KMS-11 (cell line): Measurements from ENCODE around the gene TTC28.
"Not testable (repeated sequence)": the region's sequence is repeated elsewhere in the genome, so short reads cannot be mapped to it uniquely, and the experiment has no call there.

ENCODE experiments used
- H2AFZ ChIP-seq: fragments of 200-600 bp; sonication (generic); 2 replicates; pipeline ENCODE4 v1.6.1; 2016; ENCODE audit warnings: antibody characterized with exemption, mixed run types, low read depth
- H3K27ac ChIP-seq: fragments of 200-600 bp; sonication (generic); 2 replicates; pipeline ENCODE4 v1.6.1; 2016; ENCODE audit warnings: mild to moderate bottlenecking, mixed run types
- H3K27me3 ChIP-seq: fragments of 200-600 bp; sonication (generic); 2 replicates; pipeline ENCODE4 v1.6.1; 2017; ENCODE audit warnings: mild to moderate bottlenecking, low read depth, mixed run types, moderate library complexity; ENCODE audit not compliant: insufficient read depth
- H3K36me3 ChIP-seq: fragments of 200-600 bp; sonication (generic); 2 replicates; pipeline ENCODE4 v1.6.1; 2017; ENCODE audit warnings: mild to moderate bottlenecking, mixed run types; ENCODE audit not compliant: insufficient read depth
- H3K4me1 ChIP-seq: fragments of 200-600 bp; sonication (generic); 2 replicates; pipeline ENCODE4 v1.6.1; 2016; ENCODE audit warnings: mild to moderate bottlenecking, low read depth, mixed run types; ENCODE audit not compliant: poor library complexity, severe bottlenecking
- H3K4me2 ChIP-seq: fragments of 200-600 bp; sonication (generic); 2 replicates; pipeline ENCODE4 v1.7.0; 2016; ENCODE audit warnings: mild to moderate bottlenecking, mixed run types
- H3K4me3 ChIP-seq: fragments of 200-600 bp; sonication (generic); IDR thresholded peaks from 2 replicates; pipeline ENCODE4 v1.6.1; 2017; ENCODE audit warnings: low read depth, low read length, mixed read lengths; ENCODE audit not compliant: insufficient read depth
- H3K79me2 ChIP-seq: fragments of 200-600 bp; sonication (generic); 2 replicates; pipeline ENCODE4 v1.6.1; 2016; ENCODE audit warnings: low read depth, mixed run types; ENCODE audit not compliant: insufficient read depth
- H3K9ac ChIP-seq: fragments of 200-600 bp; sonication (generic); 2 replicates; pipeline ENCODE4 v1.6.1; 2016; ENCODE audit warnings: mild to moderate bottlenecking, mixed run types
- H4K20me1 ChIP-seq: fragments of 200-600 bp; sonication (generic); 2 replicates; pipeline ENCODE4 v1.6.1; 2016; ENCODE audit warnings: mild to moderate bottlenecking, mixed run types; ENCODE audit not compliant: insufficient read depth
- CTCF ChIP-seq: fragments of 200-600 bp; sonication (generic); conservative IDR thresholded peaks from 2 replicates; pipeline ENCODE4 v1.6.1; 2017; ENCODE audit warnings: low read depth, mild to moderate bottlenecking, antibody characterized with exemption, low read length, moderate library complexity, mixed read lengths

The TTC28 gene

GRCh38 chr22:28465841-28466240, 213.8 kb downstream of the TTC28 start:
- no peak overlapping the region for H2AFZ ChIP-seq
- no peaks in the 10 kb centered on the region for H3K36me3 ChIP-seq
- H3K27me3 ChIP-seq: no peaks in the 10 kb centered on the region
- H3K4me2 ChIP-seq: no peak overlapping the region
- TF ChIP-seq CTCF: no peak
- no peak overlapping the region for H3K27ac ChIP-seq
- H3K4me1 ChIP-seq: no peaks in the 10 kb centered on the region
- no peaks in the 10 kb centered on the region for H3K79me2 ChIP-seq
- no peak overlapping the region for H3K9ac ChIP-seq
- H4K20me1 ChIP-seq: no peaks in the 10 kb centered on the region
- H3K4me3 ChIP-seq: no peak overlapping the region

- Histone ChIP-seq H2AFZ (no peak overlapping the region), H3K4me2 (no peak overlapping the region), H3K4me1 (no peaks in the 10 kb centered on the region), H4K20me1 (no peaks in the 10 kb centered on the region), H3K4me3 (no peak overlapping the region), H3K9ac (no peak overlapping the region), H3K36me3 (no peaks in the 10 kb centered on the region), H3K79me2 (no peaks in the 10 kb centered on the region), H3K27me3 (no peaks in the 10 kb centered on the region), H3K27ac (no peak overlapping the region)
- TF ChIP-seq CTCF: no peak
Observed at GRCh38 chr22:28464127-28464526, 215.5 kb downstream of the TTC28 start.

- H3K4me2 ChIP-seq, H3K4me1 ChIP-seq, H3K79me2 ChIP-seq, H3K36me3 ChIP-seq, H3K27ac ChIP-seq, H3K9ac ChIP-seq, H4K20me1 ChIP-seq, H3K27me3 ChIP-seq, H2AFZ ChIP-seq, H3K4me3 ChIP-seq: not testable (repeated sequence)
Observed at GRCh38 chr22:28463408-28463807, 216.2 kb downstream of the TTC28 start.

- H4K20me1 ChIP-seq: no peaks in the 10 kb centered on the region
- no peak overlapping the region for H2AFZ ChIP-seq
- H3K27ac ChIP-seq: no peak overlapping the region
- no peaks in the 10 kb centered on the region for H3K36me3 ChIP-seq
- H3K79me2 ChIP-seq: no peaks in the 10 kb centered on the region
- H3K4me2 ChIP-seq: no peak overlapping the region
- no peaks in the 10 kb centered on the region for H3K4me1 ChIP-seq
- TF ChIP-seq CTCF: no peak
- no peak overlapping the region for H3K4me3 ChIP-seq
- H3K9ac ChIP-seq: no peak overlapping the region
- H3K27me3 ChIP-seq: no peaks in the 10 kb centered on the region
Observed at GRCh38 chr22:28462901-28463300, 216.7 kb downstream of the TTC28 start.

GRCh38 chr22:28462041-28462440, 217.6 kb downstream of the TTC28 start:
- Histone ChIP-seq H3K9ac (no peak overlapping the region), H2AFZ (no peak overlapping the region), H3K27ac (no peak overlapping the region), H3K36me3 (no peaks in the 10 kb centered on the region), H3K4me3 (no peak overlapping the region), H3K4me1 (no peaks in the 10 kb centered on the region), H3K27me3 (no peaks in the 10 kb centered on the region), H4K20me1 (no peaks in the 10 kb centered on the region), H3K4me2 (no peak overlapping the region), H3K79me2 (no peaks in the 10 kb centered on the region)
- no peak for TF ChIP-seq CTCF
